Fibroblast of the conjunctiva (primary cell): ENCODE measurements around the gene MTERF4.

Experiments used
- DNase-seq: peaks from one replicate; pipeline ENCODE4 v3.0.0-alpha.2; 2010; ENCODE audit warnings: low read depth

The MTERF4 gene

DNA sequence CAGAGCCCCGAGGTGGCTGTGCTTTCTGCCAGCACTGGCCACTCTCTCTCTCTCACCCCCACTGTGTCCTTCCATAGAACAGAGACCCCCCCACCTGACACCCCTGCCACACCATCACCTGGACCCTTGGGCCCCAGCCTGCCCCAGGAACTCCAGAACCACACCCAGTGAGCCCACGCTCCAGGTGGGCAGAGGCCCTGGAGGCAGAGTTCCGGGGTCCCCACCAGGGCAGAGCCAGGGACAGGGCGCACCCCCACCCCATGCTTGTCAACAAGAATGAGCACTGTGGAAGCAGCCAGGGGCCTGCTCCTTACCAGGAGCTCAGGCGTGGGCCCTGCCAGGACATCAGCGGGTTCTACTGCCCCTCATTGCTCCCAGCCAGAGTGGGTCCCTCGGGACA, 32.6 kb upstream of the MTERF4 start:
- no peak for DNase-seq

GRCh38 chr2:241133436-241133820, 31.3 kb upstream of the MTERF4 start:
- no peak for DNase-seq

DNA sequence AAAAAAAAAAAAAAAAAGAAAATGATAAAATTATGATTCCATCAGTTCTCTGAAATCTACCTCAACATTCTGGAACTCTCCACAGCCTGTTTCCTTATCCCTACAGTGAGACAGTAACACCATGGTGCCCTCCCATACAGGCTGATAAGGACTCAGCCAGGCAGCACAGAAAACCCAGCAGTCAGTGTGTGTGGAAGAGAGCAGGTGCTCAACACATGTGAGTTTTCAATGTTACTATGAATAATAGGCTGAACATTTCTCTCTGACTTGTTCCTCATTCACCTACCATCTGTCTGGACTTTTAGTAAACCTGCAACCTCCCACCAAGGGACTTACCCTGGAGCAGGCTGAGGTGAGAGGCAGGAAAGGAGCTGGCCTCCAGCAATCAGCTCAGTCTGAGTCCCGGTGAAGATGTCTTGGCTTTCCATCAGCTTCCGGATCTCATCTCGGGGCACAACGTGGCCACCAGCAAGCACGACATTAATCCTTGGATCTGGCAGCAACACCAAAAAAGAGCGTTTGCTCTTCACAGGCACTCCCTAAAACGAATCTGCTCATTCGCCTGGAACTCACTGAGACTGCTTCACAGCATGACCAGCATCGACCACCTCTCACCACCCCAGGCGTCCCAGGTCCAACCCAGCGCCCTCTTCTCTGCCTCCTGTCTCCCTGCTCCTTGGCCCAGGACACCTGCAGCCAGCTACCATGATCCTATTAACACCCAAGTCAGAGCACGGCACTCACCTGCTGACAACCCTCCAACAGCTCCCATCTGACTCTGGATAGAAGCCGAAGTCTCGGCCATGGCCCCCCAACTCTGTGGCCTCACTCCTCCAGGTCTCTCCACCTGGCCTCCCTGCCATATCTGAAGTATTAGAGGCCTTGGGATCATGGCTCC, 30.7 kb upstream of the MTERF4 start:
- DNase-seq: no peak

DNA sequence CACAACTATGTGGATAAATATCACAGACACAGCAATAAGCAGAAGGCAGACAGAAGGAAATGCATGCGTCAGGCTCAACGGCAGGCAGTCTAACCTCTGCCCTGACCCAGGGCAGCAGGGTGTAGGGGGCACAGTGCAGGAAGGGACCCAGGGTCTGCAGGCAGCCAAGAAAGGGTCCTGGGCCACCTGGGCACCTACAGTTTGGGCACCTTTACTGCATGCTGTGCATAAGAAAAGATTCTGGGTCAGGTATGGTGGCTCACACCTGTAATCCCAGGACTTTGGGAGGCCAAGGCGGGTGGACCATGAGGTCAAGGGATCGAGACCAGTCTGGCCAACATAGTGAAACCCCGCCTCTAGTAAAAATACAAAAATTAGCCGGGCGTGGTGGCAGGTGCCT, 29.4 kb upstream of the MTERF4 start:
- DNase-seq: no peak

- no peak for DNase-seq
These were observed 28.2 kb upstream of the MTERF4 start for GRCh38 chr2:241130316-241130715.

- DNase-seq: no peak
These were observed 27.2 kb upstream of the MTERF4 start for GRCh38 chr2:241129086-241129871.

- no peak for DNase-seq
These were observed 26.2 kb upstream of the MTERF4 start for GRCh38 chr2:241128266-241128665.

GRCh38 chr2:241126771-241127202, 24.7 kb upstream of the MTERF4 start:
- no peak for DNase-seq

- no peak for DNase-seq
These were observed 24.1 kb upstream of the MTERF4 start for GRCh38 chr2:241126201-241126611.

- DNase-seq: no peak
These were observed 23.5 kb upstream of the MTERF4 start for GRCh38 chr2:241125626-241126025.

DNA sequence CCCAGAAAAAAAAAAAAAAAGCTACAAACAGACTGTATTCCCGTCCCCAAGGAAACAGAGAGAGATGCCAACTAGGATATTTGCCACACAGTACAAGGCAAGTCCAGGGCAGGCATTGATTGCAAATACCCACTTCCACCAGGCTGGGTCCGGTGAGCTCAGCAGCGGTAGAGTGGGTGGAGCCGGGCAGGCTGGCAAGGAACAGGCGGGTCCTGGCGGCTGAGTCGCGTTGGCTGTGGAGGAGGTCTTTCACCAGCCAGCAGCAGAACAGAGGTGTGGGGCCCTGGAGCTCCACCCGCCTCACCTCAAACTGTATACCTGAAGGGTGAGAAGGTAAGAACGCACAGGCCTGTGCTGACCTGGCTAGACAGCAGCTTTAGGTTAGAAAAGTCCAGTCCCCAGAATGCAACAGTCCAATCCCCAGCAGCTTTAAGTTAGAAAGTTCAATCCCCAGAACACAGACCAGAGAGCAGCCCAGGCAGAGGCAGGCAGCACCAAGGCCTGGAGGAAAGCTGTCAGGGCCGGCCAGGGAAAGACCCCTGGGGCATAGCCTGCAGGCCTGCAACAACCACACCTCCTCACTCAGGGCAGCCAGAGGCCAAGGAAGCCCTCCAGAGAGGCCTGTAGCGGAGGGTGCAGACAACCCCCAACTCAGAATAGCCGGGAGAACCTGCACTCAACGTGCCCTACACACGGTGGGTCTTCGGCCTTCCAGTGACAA, 21.9 kb upstream of the MTERF4 start:
- no peak for DNase-seq

DNA sequence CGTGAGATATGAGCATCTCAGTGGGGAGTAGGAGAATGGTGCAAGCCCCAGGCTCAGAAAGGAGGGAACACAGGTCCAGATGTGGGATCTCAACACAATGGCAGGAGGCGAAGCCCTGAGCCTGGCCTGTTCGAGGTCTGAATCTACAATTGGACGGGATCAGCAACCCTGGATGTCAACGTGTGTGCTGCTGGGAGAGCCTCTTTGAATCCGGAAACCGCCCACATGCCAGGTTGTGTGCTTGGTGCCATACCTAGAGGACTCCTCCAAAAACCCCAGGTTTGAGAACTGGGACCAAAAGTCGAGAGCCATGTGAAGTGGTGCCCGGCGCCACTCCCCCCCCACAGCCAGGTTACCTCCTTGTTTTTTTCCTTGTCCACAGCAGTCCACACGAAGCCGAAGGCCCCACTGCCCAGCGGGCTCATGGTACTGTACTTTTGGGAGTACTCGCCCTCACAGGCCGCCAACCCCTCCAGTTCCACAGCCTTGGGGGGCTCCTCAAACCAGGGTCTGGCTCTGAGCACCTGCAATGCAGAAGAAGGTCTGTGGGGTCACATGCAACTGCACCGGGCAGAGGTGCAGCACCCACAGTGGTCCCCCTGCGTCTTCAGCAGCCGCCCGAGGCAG, 20.4 kb upstream of the MTERF4 start:
- no peak for DNase-seq

- no peak for DNase-seq
These were observed 18.9 kb upstream of the MTERF4 start for GRCh38 chr2:241121008-241121407.

- no peak for DNase-seq
These were observed 18.4 kb upstream of the MTERF4 start for GRCh38 chr2:241120440-241120839.

DNA sequence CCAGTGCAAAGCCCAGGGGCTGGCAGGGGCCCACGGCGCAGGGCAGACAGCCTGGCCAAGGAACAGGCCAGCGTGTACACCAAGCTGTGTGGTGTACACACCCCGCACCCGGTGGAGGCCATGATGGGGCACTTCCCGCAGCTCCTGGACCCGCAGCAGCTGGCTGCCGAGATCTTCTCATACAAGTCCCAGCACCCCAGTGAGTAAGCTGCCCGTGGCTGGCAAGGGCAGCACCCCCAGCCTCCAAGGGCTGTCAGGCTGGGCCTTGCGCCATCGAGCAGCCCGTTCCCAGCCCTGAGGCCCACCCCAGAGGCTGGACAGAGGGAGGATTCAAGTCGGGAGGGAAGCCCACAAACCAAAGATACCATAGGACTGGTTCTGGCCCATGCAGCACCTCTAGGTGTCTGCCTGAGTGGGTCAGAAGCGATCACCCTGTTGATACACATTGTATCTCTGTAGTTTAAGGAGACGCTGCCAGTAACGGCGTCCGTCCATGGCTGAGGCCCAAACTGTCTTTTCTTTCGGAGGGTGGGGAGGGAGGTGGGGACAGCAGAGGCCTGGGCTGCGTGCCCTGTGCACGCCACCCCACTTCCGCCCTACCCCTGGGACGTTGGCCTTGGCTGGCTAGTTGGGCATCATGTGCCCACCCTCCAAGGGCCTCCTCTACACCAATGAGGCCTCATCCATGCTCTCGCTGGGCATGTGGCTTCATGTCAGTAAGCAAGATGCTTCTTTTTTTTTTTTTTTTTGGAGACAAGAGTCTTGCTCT, 16.8 kb upstream of the MTERF4 start:
- DNase-seq: no peak

DNA sequence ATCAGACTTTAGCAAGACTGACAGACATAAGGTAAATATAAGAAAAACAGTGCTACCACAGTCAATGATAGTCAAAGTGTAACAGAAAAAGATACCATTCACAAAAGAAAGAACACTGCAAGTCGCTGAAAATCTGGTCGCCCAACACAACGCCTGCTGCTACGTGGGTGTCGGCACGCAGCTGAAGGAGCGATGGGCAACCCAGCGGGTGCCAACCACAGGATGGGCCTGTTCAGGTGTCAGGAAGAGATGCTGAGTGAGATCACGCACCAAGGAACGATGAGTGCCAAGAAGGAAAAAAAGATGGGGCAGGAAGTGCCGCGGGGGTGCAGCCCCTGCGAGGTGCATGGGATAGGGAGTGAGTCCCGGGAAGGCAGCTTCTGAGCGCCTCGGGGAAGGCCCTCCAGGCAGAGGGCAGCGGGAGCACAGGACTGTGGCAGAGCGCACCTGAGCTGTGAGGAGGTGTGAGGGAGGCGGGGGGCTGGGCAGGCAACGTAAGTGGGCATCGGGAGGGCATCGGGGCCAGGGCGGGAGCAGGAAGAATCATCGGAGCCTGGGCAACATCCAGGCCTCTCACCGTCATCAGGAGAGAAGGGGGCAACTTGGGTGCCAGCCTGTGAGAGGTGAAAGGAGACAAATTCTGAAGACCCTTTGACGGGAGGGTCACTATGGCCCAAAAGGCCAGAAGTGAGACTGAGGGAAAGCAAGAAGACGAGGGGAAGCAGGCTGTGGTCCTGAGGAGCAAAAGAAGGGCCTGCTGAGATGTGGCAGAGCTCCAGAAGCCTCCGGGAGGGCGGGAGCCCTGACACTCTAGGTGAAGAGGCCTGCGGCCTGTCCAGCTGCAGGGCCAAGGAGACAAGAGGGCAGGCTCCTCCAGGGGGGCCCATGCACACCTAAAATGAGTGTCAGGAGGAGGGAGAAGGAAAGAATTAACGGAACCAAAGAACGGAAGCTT, 14.8 kb upstream of the MTERF4 start:
- no peak for DNase-seq

DNA sequence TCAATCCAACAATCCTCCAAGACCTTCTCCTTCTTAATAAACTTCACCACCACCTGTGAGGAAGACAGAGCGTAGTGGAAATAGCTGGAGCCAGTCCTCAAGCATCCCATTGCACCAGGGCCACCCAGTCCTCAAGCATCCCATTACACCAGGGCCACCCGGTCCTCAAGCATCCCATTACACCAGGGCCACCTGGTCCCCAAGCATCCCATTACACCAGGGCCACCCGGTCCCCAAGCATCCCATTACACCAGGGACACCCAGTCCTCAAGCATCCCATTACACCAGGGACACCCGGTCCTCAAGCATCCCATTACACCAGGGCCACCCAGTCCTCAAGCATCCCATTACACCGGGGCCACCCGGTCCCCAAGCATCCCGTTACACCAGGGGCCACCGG, 13.3 kb upstream of the MTERF4 start:
- DNase-seq: no peak

DNA sequence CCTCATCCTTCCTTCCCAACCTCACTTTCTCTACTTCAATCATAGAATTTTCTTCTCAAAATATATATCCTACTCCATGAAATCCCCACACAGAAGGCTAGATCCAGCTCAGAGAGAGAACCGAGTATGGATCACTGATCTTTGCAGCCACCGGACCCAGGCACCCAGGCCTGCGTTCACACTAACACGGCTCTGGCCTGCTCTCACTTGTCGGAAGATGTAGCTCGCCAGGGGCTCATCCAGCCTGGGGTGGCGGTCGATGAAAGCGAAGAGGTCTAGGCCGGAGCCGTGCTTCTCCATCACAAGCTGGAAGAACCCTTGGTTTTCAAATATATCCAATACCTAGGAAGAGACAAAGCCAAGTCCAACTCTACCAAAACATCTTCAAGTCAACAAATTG, 12.7 kb upstream of the MTERF4 start:
- DNase-seq: no peak

GRCh38 chr2:241112592-241112991, 10.5 kb upstream of the MTERF4 start:
- no peak for DNase-seq

- DNase-seq: no peak
These were observed 10.0 kb upstream of the MTERF4 start for GRCh38 chr2:241112046-241112445.
